Measurements from ENCODE around the gene RBM6.

Gene RBM6

DNA sequence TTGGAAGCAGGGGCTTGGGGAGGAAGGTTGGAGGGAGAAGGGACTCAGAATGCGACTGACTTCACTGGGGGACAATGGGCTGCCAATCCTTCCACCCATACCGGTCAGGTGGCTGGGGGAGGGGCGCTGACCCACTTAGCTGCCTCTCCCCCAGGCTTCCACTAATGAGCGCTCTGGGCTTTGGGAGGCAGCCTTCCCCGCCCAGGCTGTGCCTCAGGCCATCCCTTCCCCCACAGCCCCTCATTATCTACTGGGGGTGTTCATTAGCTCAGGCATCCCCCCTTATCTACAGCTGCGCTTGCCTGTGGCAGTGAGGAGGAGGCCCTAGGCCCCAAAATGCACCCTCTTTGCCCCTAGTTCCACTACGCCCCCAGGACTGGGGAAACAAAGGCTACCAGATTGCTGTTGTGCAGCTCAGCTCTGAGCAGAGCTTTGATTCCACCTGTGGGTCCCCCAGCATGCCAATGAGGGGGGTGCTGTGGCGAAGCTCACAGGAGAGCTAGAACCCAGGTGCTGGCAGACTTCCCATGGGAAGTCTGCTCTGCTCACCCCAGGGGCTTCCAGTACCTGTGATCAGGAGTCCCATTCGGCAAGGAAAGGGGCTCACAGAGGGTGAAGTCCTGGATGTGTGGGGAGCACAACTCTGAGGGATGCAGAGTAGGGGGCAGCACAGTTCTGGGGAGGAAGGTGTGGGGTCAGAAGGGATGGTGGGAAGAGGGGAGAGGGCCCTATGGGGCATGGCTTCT is 185.8 kb downstream of the RBM6 start:
- no peak overlapping the region for H3K4me3 Mint-ChIP-seq
- CTCF ChIA-PET = no interaction called here
- H3K4me1 Mint-ChIP-seq = no peaks in the 10 kb centered on the region
- DNase-seq = peak; percentile 20
- no peaks in the 10 kb centered on the region for H3K9me3 Mint-ChIP-seq
- H3K27ac Mint-ChIP-seq = no peak overlapping the region
- H3K36me3 Mint-ChIP-seq = peaks cover 1% of the 10 kb centered on the region
- peaks cover 6% of the 10 kb centered on the region for H3K27me3 Mint-ChIP-seq

DNA sequence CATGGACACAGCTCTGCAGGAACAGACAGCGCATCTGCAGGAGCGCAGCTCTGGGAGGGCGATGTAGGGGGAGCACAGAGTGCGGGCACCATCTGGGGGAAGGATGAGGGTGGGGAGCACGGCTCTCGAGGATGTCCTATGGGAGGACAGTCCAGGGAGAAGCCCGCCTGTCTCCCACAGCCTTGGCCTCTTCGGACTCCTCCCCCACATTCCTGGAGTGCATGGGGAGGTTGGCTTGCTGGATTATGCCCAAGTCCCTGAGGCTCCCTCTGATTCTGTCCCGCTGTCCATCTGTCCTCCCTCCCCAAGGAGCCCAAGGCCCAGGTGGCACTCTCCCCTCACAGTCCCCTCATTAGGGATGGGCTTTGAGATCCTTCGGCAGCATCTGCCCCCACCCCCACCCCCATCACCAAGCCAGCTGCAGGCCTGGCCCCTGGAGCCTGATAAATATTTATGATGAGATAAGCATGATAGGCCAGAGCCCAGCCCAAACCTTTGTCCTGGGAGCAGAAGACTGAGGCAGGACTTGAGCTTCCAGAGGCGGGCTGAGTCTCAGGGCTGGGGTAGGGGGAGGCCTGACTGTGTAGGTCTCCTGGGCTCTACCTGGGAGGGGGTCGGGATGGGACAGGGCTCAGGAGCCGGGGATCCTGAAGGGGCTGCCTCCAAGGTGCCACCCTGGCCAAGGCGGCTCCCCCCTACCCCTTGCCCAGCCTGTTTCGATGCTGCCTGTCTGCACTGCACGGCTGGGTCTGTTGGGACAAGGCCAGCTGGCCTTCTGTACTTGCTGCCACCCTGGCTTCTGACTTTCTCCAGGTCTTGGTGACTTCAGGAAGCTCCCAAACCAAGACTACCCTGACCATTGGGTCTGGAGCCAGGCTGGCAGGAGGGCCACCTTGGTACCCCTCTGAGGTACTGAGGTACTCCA is 186.6 kb downstream of the RBM6 start:
- Mint-ChIP-seq H3K4me3 (no peak overlapping the region), H3K27me3 (peaks cover 6% of the 10 kb centered on the region), H3K27ac (no peak overlapping the region), H3K36me3 (peaks cover 1% of the 10 kb centered on the region), H3K9me3 (no peaks in the 10 kb centered on the region), H3K4me1 (no peaks in the 10 kb centered on the region)
- no peak for DNase-seq
- CTCF ChIA-PET = interaction anchor here (1.5 kb wide), 1 partner anchor 10 kb away, joined by 3 read pairs; no protein-coding TSS in a partner anchor
